Suprapubic skin (tissue), 4 donors: ENCODE data around the gene GLYATL3.

Source experiments
- CTCF ChIP-seq, 2 donors: fragments of 200-600 bp in 1 of 2; fragments of 450-650 bp in 1 of 2; sonication (generic) in 1 of 2; IDR thresholded peaks; one replicate each; pipeline ENCODE4 v1.5.1; 2016 to 2019; ENCODE audit warnings: antibody characterized with exemption in 2 of 2, mild to moderate bottlenecking in 1 of 2, moderate library complexity in 1 of 2
- EP300 ChIP-seq: sonication (generic); formaldehyde crosslinking; IDR thresholded peaks from one replicate; pipeline ENCODE4 v1.6.1; 2017; ENCODE audit warnings: antibody characterized with exemption
- POLR2A ChIP-seq, 2 donors: fragments of 450-650 bp; IDR thresholded peaks; one replicate each; pipeline ENCODE4 v1.6.1; 2017; ENCODE audit warnings: antibody characterized with exemption in 2 of 2, mild to moderate bottlenecking in 2 of 2, moderate library complexity in 2 of 2
- POLR2AphosphoS5 ChIP-seq, 3 donors: sonication (generic); formaldehyde crosslinking; IDR thresholded peaks; one replicate each; pipeline ENCODE4 v1.6.1; 2017; ENCODE audit warnings: antibody characterized with exemption in 3 of 3

- TF ChIP-seq CTCF (IDR thresholded peaks at IDR 0.05) (no peak), EP300 (no peak), POLR2A (IDR thresholded peaks at IDR 0.05) (no peak), POLR2AphosphoS5 (IDR thresholded peaks at IDR 0.05) (no peak)
Measured at GRCh38 chr6:49526598-49526997, 26.9 kb downstream of the GLYATL3 start.
